Mammary epithelial cell (primary cell): ENCODE measurements around the gene ETFB.

Experiments
- EZH2 ChIP-seq: IDR thresholded peaks from 2 replicates; pipeline ENCODE4 v1.6.1; 2012; ENCODE audit warnings: low read length, inconsistent platforms, borderline replicate concordance
- TF ChIP-seq, protein P1 (sequence below), 2 donors: IDR thresholded peaks in 1 of 2; conservative IDR thresholded peaks in 1 of 2; 2 replicates each; pipeline ENCODE4 v1.5.1; 2011 to 2012; ENCODE audit warnings: inconsistent platforms in 2 of 2, low read length in 2 of 2, mild to moderate bottlenecking in 2 of 2, control low read depth in 1 of 2, low read depth in 1 of 2; ENCODE audit not compliant: insufficient read depth in 1 of 2; ENCODE audit errors: extremely low read depth in 1 of 2

GRCh38 chr19:51387924-51388389 lies 21.8 kb upstream of the ETFB start, which contains the start of gene LIM2:
- TF ChIP-seq EZH2 = no peak
- TF ChIP-seq, protein P1, sequence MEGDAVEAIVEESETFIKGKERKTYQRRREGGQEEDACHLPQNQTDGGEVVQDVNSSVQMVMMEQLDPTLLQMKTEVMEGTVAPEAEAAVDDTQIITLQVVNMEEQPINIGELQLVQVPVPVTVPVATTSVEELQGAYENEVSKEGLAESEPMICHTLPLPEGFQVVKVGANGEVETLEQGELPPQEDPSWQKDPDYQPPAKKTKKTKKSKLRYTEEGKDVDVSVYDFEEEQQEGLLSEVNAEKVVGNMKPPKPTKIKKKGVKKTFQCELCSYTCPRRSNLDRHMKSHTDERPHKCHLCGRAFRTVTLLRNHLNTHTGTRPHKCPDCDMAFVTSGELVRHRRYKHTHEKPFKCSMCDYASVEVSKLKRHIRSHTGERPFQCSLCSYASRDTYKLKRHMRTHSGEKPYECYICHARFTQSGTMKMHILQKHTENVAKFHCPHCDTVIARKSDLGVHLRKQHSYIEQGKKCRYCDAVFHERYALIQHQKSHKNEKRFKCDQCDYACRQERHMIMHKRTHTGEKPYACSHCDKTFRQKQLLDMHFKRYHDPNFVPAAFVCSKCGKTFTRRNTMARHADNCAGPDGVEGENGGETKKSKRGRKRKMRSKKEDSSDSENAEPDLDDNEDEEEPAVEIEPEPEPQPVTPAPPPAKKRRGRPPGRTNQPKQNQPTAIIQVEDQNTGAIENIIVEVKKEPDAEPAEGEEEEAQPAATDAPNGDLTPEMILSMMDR (conservative IDR thresholded peaks at IDR 0.05 in 1 of 2, IDR thresholded peaks at IDR 0.05 in 1 of 2; ENCODE audit: extremely low read depth in 1 of 2, insufficient read depth in 1 of 2, low read depth in 1 of 2, low read length in 2 of 2) = no peak
